ENCODE measurements around the gene TMEM62.

DNA sequence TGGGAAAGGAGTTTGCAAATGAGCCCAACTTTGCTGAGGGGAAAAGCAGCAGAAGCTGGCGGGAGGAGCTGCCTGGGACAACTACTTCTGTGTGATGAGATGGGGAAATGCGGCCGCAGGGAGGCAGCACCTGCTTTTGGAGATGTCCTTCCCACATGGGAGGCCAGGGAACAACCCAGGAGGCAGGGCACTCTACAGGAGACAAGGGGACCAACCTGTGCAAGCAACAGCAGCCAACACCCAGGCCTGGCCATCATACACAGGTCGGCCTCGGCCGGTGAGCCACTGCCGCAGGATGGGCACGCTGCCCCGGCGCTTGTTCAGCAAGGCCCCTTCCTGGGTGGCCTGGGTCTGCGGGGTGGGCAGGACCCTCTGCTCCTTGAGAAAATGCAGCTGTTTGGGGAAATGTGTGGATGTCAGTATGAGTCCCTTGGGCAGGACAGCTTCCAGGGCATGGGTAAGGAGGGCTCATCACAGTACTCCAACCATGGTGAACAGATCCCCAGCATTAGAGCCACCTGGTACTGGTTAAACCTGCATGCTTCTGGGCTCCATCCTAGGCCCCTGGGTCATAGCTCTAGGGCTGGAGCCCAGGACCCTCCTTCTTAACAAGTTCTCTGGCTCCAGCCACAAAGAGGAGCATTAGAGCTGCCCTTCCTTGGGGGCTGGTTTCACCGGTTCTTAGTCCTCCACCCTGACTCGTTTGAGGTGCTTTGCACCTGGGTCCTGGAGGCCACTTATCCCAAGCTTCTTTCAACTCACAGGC, 75.9 kb downstream of the TMEM62 start:
- TF ChIP-seq POLR2A (IDR thresholded peaks at IDR 0.05; ENCODE audit: low read length) (no peak), CTCF (IDR thresholded peaks at IDR 0.05) (0 out of 3 replicates have a peak, but pooled peaks have one; percentile 15), HOXA7 (CRISPR knock-in tag; IDR thresholded peaks at IDR 0.05) (no peak), CEBPB (IDR thresholded peaks at IDR 0.05) (no peak), RAD21 (conservative IDR thresholded peaks at IDR 0.05 in 1 of 2, IDR thresholded peaks at IDR 0.05 in 1 of 2) (peak in 1 of 2 experiments; percentile 30; a peak in 3 of 5 replicates), KDM5A (IDR thresholded peaks at IDR 0.05) (no peak), JUN (IDR thresholded peaks at IDR 0.05) (no peak)
- TF ChIP-seq, protein P1, sequence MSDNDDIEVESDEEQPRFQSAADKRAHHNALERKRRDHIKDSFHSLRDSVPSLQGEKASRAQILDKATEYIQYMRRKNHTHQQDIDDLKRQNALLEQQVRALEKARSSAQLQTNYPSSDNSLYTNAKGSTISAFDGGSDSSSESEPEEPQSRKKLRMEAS (IDR thresholded peaks at IDR 0.05): no peak
- TF ChIP-seq, protein P2, sequence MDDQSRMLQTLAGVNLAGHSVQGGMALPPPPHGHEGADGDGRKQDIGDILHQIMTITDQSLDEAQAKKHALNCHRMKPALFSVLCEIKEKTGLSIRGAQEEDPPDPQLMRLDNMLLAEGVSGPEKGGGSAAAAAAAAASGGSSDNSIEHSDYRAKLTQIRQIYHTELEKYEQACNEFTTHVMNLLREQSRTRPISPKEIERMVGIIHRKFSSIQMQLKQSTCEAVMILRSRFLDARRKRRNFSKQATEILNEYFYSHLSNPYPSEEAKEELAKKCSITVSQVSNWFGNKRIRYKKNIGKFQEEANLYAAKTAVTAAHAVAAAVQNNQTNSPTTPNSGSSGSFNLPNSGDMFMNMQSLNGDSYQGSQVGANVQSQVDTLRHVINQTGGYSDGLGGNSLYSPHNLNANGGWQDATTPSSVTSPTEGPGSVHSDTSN (IDR thresholded peaks at IDR 0.05): no peak
